Activated CD8-positive, alpha-beta memory T cell treated with anti-CD3 and anti-CD28 coated beads, Interleukin-2, amount 50 U/mL, for 4 hours (primary cell): Measurements from ENCODE around the gene GAS6.
"Not testable (repeated sequence)": the region's sequence is repeated elsewhere in the genome, so short reads cannot be mapped to it uniquely, and the experiment has no call there.

Source experiments
- DNase-seq: peaks from one replicate; pipeline ENCODE4 v3.0.0-alpha.2; 2020

The GAS6 gene

DNA sequence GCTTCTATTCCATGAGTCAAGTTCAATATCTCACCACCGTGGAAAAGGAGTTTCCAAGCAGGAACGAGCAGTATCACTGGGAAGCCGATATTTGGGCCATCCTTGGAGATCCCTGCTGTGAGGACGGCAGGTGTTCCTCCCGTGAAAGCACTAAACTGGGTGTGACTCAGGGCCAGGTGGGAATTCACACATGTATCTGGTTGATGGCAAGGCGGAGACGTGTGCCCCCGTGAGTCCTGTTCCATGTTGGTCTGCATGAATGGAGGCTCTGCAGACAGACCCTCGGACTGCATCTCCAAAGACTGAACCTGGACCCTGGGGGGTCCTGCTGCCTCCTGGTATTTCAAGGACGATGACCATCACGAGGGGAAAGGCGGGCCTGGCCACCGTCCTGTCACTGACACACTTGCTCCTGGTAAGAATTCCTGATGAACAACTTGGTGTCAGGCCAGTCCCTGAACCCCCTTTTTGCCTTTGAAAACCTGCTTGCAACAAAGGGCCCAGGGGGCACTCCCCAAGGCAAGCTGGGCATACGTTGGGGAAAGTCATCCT is 22.8 kb upstream of the GAS6 start:
- DNase-seq: no peak

DNA sequence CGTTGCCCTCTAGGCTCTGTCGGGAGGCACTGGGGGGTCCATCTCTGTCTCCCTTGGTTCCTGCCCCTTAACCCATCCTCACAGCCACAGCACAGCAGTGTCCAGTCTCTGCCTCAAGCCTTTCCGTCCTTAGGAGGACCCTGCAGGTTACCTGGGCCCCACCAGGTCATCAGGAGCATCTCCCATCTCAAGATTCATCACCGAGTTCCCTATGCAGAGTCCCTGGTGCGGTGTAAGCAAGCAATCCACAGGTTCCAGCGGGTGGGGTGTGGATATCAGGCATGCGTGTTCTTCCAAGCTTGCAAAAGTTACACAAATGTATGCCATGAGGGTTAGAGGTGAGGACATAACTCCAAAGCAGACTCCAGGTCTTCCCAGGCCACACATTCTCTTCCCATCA is 20.9 kb upstream of the GAS6 start:
- DNase-seq: no peak

DNA sequence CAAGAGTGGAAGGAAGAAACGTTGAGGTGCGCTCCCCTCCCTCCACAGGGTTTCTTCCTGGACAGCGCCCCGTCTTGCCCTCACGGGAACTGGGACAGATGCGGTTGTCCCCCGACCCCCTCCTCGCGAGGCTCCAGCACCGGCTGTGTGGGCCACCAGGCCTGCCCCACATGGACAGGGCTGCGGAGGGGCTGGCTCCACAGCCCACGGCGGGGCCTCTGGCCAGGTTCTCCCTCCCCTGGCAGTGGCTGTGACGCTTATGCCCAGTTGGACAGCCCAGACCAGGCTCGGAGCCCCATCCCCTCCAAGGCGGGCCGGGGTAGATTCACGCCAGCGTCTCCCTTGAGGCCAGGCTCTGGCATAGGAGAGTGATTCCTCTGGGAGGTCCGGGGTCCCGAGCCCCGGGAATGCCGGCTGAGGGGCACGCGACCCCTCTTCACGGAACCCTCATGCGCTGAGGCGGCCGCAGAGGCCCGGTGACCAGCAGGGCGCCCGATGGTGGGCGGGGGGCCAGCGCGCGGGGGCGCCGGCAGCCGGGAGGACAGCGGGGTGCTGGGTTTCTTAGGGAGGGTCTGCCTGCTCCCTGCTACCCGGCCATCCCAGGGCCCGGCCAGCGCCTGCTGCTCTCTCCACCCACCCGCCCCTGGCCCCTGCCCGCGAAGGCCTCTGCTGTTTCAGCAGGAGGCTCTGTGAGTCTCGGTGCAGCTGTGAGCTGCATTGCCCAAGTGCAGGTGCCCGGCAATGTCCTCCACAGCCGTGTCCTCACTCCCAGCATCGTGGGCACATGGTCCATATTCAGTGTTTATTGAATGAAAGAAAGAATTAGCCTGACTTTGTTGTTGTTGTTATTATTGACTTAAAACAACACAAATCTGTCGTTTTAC is 20.3 kb upstream of the GAS6 start:
- DNase-seq: no peak

GRCh38 chr13:113883314-113883811 is 19.5 kb upstream of the GAS6 start:
- DNase-seq: no peak

GRCh38 chr13:113882716-113883115 is 18.8 kb upstream of the GAS6 start:
- DNase-seq: no peak

DNA sequence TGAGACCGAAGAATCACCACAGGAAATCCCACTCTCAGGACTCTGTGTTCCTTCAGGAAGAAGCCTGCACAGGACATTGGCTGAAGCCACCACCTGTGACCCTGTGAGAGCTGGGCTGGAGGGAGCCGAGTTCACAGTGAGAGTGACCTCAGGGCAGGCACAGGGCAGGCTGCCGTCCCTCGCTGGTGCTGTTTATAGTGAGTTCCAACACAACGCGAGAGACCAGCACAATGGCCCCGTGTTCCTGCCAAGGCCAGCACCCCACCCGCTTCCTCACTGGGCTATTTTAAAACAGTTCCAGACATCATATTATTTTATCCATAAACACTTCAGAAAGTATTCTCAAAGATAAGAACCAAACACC is 18.4 kb upstream of the GAS6 start:
- no peak for DNase-seq

- DNase-seq: no peak
These were observed 17.9 kb upstream of the GAS6 start for GRCh38 chr13:113881614-113882266.

- no peak for DNase-seq
These were observed 17.1 kb upstream of the GAS6 start for GRCh38 chr13:113880651-113881611.

DNA sequence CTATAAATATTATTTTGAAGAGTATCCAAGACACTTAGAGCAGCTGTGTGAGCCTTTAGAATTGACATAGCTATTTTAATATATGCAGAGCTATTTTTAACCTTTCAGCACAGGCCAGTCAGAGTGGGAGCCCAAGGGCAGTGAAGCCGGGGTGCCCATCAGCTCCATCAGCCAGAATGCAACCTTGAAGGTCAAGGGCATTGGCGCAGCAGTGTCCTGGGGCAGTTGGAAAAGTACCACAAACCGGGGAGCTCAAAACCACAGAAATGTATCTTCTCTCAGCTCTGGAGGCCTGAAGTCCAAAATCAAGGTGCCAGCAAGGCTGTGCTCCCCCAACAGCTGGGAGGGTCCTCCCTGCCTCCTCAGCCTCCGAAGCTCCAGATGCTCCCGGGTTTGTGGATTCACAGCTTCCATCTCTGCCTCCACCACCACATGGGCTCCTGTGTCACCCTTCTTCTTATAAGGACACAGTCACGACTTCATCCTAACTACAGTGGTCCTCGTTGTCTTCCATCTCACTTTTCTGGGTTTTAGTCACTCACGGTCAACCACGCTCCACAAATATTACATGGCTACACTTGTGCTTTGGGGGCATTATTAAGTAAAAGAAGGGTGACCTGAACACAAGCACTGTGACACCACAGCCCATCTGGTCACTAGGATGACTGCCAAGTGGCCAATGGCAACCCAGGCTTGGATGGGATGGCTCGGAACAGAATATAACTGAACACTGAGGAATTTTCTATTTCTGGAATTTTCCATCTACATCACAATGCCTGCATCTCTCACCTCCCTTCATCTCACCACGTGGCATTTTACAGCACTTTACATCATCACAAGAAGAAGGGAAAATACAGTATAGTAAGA is 15.9 kb upstream of the GAS6 start:
- DNase-seq: no peak

GRCh38 chr13:113879017-113879416 is 15.1 kb upstream of the GAS6 start:
- no peak for DNase-seq

DNA sequence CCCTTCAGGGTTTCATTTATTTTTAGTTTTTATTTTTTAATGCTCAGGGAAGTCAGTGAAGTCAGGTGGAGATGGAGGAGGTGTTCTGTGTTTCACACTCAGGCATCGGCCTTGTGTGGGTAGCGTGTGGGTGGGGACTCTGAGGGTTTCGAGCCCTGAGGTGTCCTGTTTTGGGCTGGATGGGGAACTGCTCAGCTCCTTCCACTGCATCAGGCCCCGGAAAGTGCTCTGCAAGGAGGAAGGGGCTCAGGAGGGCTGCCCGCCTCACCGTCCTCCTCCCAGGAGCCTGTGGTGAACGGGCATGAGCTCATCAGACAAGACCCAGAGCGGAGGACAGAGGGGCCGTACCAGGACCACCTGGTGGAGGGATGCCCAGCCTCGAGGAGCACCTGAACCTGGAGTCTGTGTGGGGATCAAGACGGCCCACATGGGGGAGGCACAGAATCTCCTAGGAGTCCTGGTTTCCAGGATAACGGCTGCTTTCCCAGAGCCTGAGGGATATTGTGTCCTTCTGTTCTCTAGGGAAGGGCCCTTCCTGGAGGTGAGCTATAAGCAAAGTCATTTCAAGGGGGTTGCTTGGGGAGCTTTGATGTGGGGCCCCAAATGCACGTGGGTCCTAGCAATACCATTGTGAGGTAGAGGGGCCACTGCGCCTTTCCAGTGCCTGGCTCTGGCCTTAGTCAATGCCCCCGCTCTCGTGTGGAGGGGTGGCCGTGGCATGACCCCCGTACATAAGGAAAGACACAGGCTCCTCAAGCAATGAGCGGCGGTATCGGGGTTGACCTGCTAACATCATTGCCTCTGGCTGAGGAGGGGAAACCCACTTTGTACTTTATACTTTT is 13.5 kb upstream of the GAS6 start:
- no peak for DNase-seq

DNA sequence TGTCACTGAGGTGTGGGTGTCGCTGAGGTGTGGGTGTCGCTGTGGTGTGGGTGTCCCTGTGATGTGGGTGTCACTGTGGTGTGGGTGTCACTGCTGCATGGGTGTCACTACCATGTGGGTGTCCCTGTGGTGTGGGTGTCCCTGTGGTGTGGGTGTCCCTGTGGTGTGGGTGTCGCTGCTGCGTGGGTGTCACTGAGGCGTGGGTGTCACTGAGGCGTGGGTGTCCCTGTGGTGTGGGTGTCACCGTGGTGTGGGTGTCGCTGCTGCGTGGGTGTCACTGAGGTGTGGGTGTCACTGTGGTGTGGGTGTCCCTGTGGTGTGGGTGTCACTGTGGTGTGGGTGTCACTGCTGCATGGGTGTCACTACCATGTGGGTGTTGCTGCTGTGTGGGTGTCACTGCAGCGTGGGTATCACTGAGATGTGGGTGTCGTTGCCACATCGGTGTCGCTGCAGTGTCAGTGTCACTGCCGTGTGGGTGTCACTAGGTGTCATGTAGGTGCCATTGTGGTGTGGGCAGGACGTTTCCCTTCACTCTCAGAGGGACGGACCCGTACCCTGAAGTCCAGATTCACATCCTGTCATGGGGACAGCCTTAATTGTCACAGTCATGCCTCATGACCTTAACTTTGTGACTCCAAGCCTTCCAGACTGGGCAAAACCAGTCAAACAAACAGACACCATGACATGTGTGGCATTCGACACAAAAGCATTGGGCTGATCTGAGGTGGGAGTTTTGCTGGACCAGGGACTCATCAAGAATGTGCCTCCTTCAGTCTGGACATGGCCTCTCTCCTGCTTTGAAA is 12.7 kb upstream of the GAS6 start:
- no peak for DNase-seq

DNA sequence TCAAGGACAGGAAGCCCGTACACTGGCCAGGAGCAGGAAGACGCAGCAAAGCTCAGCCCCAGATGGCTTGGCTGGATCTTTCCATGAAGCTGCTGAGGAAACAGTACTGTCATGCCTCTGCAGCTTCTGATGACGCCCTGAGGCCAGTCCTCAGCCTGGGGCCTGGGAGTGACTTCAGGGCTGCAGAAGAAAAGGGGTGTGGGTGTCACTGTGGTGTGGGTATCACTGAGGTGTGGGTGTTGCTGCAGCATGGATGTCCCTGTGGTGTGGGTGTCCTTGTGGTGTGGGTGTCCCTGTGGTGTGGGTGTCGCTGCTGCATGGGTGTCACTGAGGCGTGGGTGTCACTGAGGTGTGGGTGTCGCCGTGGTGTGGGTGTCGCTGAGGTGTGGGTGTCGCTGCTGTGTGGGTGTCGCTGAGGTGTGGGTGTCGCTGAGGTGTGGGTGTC is 12.0 kb upstream of the GAS6 start:
- no peak for DNase-seq

DNA sequence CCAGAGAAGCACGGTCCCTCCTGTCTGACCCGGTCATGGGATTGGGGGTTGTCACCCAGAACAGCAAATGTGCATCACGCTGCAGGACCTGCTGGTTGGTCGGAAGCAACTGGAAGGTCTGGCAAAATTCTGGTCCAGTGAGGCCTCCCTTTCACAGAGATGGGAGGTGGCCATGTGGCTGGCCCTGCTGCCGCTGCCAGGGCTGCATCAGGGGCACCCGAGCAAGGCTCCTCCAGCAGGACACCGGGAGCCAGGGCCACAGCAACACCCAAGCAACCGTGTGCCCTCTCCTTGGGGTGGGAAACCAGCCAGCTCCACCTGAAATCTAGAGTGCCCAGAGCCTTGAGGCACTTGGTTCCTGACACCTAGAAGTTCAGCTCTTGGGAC is 11.5 kb upstream of the GAS6 start:
- DNase-seq: no peak

GRCh38 chr13:113874579-113875428 is 10.9 kb upstream of the GAS6 start:
- no peak for DNase-seq

DNA sequence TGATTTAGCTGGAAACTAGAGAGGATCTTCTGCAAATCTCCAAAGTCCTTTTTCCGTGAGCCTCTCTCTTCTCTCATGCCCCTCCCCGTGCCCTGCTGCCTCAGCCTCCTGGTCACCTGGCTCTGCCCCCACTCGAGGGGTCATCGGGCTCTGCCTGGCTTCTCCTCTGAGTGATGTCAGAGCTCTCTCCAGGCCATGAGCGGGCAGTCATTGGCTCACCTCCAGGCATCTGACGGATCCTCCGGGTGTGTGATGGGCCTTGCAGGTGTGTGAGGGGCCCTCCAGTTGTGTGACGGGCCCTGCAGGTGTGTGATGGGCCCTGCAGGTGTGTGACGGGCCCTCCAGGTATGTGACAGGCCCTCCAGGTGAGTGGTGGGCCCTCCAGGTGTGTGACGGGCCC is 10.3 kb upstream of the GAS6 start:
- no peak for DNase-seq

- no peak for DNase-seq
These were observed 5.4 kb upstream of the GAS6 start for GRCh38 chr13:113869263-113869662.

GRCh38 chr13:113867913-113868312 is 4.0 kb upstream of the GAS6 start:
- DNase-seq: not testable (repeated sequence)

DNA sequence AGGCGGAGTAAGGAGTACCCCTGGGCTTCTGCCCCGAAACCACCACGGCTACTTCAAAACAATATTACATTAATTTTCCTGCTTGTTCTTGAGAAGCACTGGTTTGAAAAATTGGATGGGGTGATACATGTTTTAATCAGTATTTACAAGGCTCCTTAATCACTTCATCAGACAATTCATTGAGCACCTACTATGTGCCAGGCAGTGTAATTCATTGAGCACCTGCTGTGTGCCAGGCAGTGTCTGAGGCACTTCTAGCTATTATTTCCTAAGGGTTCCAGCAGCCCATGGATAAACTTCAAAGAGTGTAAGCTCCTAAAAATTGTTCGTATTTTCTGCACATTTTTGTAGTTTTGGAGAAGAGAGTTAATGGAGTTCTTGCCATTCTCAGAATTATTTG is 1.6 kb upstream of the GAS6 start:
- no peak for DNase-seq
